GM23248 (cell line): Measurements from ENCODE around the gene IRF4.

Source experiments
- EZH2 ChIP-seq: fragments of 200-600 bp; sonication (generic); IDR thresholded peaks from 2 replicates; pipeline ENCODE4 v1.6.1; 2018; ENCODE audit warnings: antibody characterized with exemption, mild to moderate bottlenecking; ENCODE audit not compliant: insufficient read depth, poor library complexity, severe bottlenecking
- EZH2phosphoT487 ChIP-seq: fragments of 200-600 bp; sonication (generic); IDR thresholded peaks from 2 replicates; pipeline ENCODE4 v1.6.1; 2018; ENCODE audit warnings: antibody characterized with exemption, moderate library complexity, mild to moderate bottlenecking, low read depth; ENCODE audit not compliant: insufficient read depth

- TF ChIP-seq EZH2 (no peak), EZH2phosphoT487 (no peak)
These were observed 13.3 kb downstream of the IRF4 start for GRCh38 chr6:404685-405423.
